A673 (cell line): ENCODE results near the gene P2RX6. TPM values are rescaled to one million over a fixed set of nuclear protein-coding genes. Genes with fewer than 3 reads are reported as not detected.

Experiments
- BruUV-seq: library from RNA; stranded (reverse); fragments of 400-500 nt; replicated peaks from 2 replicates; lab custom pipeline; 2021; lab: Mats Ljungman, UMichigan
- CTCF ChIA-PET: fragments of 300-600 bp; sonication (Branson Sonifier 250); formaldehyde crosslinking; loops from one replicate; lab custom pipeline; 2022; ENCODE audit warnings: antibody characterized with exemption; lab: Charles Lee
- POLR2A ChIA-PET: fragments of 300-600 bp; sonication (Branson Sonifier 250); formaldehyde crosslinking; loops from one replicate; lab custom pipeline; 2022; ENCODE audit warnings: antibody characterized with exemption; ENCODE audit not compliant: low non-redundant PET; lab: Charles Lee
- DNase-seq: peaks from one replicate; pipeline ENCODE4 v3.0.0-alpha.2; 2015; ENCODE audit warnings: low spot score
- H3K27ac ChIP-seq: fragments of 200-600 bp; sonication (generic); 2 replicates; pipeline ENCODE4 v1.5.1; 2016; ENCODE audit warnings: mixed run types, low read depth, mild to moderate bottlenecking, mixed read lengths, antibody characterized with exemption, low read length; ENCODE audit not compliant: poor library complexity, severe bottlenecking
- H3K27me3 ChIP-seq: fragments of 200-600 bp; sonication (generic); replicated peaks from 2 replicates; pipeline ENCODE4 v1.6.1; 2017; ENCODE audit warnings: mixed run types, low read depth, mild to moderate bottlenecking, mixed read lengths, antibody characterized with exemption, low read length; ENCODE audit not compliant: insufficient read depth, poor library complexity
- H3K36me3 ChIP-seq: fragments of 200-600 bp; sonication (generic); 2 replicates; pipeline ENCODE4 v1.6.1; 2016; ENCODE audit warnings: mixed run types, mild to moderate bottlenecking, mixed read lengths, antibody characterized with exemption, low read length; ENCODE audit not compliant: insufficient read depth, poor library complexity, severe bottlenecking
- H3K4me1 ChIP-seq: fragments of 200-600 bp; sonication (generic); 2 replicates; pipeline ENCODE4 v1.6.1; 2017; ENCODE audit warnings: mixed run types, mild to moderate bottlenecking, mixed read lengths, antibody characterized with exemption, low read length; ENCODE audit not compliant: insufficient read depth, poor library complexity, severe bottlenecking
- H3K4me3 ChIP-seq: fragments of 200-600 bp; sonication (generic); 2 replicates; pipeline ENCODE4 v1.5.1; 2016; ENCODE audit warnings: low read depth, mixed run types, mild to moderate bottlenecking, mixed read lengths, low read length; ENCODE audit not compliant: poor library complexity, severe bottlenecking
- H3K9me3 ChIP-seq: fragments of 200-600 bp; sonication (generic); 2 replicates; pipeline ENCODE4 v1.6.1; 2016; ENCODE audit warnings: mixed run types, low read depth, mild to moderate bottlenecking, mixed read lengths, antibody characterized with exemption, low read length; ENCODE audit not compliant: poor library complexity, severe bottlenecking
- EZH2 ChIP-seq: fragments of 200-600 bp; sonication (generic); IDR thresholded peaks from 2 replicates; pipeline ENCODE4 v1.6.1; 2017; ENCODE audit warnings: borderline replicate concordance, low read depth, mild to moderate bottlenecking, mixed read lengths, antibody characterized with exemption, low read length; ENCODE audit not compliant: poor library complexity, severe bottlenecking
- intact Hi-C: fragments of 100-400 bp; cut with micrococcal nuclease; formaldehyde crosslinking; loops from one replicate; pipeline ENCODE4 v1.10.0; 2022; ENCODE audit not compliant: unreplicated experiment
- total RNA-seq: library from RNA; stranded (reverse); gene quantifications from 2 replicates; pipeline ENCODE4 v1.2.3, GENCODE V29; 2021
- TF ChIP-seq, protein P1 (sequence below): fragments of 300-800, 200-600 bp; sonication (generic); conservative IDR thresholded peaks from 2 replicates; pipeline ENCODE4 v1.5.1; 2017; ENCODE audit warnings: low read depth, mild to moderate bottlenecking, antibody characterized with exemption, low read length, moderate library complexity, mixed read lengths

P2RX6 gene
- total RNA-seq, 1 experiment from 2014 or later, result 0.43 TPM

DNA sequence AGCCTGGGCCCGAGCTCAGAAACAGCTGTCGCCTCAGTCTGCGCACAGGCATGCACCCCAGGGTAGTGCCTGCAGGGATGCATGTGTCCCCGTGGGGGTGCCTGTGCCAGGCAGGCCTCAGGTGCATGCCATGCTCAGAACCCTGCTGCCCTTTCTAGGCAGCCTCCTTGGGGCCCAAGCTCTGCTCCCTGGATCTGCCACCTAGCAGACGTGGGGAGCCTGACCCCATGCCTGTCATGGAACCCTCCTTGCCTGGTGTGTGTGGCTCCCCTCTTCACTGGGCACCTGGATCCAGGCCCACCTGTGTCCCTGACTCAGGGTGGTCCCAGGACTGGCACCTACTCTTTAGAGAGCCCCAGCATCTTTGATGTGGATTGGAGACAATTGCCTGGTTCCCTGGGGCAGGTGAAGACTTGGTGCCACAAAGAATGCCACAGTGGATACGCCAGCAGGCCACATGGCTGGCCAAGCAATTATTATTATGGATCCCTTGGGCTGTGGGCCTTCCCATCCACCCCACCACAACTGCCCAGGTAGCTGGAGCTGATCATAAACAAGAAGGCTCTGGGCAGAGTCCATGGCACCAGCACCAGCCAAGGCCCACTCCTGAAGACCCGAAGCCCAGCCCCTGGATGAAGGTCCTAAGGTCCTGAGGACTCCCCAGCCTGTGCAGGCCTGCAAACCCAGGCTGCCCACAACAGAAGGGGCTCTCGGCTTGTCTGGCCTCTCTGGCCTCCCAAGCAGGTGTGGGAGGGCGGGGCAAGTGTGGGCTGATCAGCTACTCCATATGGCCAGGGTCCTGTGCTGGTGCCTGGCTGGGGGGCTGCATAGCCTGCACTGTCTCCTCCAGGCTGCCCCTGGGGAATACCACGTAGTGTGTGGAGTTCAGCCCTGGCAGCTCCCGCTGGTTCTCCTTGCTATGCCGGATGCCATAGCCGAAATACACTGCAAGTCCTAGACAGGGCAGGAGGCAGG is 13.6 kb downstream of the P2RX6 start:
- no peak for DNase-seq
- intact Hi-C loops, result no loop called here
- POLR2A ChIA-PET, result no interaction called here
- Histone ChIP-seq H3K27ac (no peak overlapping the region), H3K36me3 (no peaks in the 10 kb centered on the region), H3K4me1 (no peaks in the 10 kb centered on the region), H3K4me3 (no peak overlapping the region), H3K9me3 (no peaks in the 10 kb centered on the region), H3K27me3 (peaks cover 18% of the 10 kb centered on the region)
- TF ChIP-seq, protein P1, sequence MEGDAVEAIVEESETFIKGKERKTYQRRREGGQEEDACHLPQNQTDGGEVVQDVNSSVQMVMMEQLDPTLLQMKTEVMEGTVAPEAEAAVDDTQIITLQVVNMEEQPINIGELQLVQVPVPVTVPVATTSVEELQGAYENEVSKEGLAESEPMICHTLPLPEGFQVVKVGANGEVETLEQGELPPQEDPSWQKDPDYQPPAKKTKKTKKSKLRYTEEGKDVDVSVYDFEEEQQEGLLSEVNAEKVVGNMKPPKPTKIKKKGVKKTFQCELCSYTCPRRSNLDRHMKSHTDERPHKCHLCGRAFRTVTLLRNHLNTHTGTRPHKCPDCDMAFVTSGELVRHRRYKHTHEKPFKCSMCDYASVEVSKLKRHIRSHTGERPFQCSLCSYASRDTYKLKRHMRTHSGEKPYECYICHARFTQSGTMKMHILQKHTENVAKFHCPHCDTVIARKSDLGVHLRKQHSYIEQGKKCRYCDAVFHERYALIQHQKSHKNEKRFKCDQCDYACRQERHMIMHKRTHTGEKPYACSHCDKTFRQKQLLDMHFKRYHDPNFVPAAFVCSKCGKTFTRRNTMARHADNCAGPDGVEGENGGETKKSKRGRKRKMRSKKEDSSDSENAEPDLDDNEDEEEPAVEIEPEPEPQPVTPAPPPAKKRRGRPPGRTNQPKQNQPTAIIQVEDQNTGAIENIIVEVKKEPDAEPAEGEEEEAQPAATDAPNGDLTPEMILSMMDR, result no peak
- no peak for TF ChIP-seq EZH2
- BruUV-seq, result no TSS peak
- CTCF ChIA-PET, result no interaction called here

DNA sequence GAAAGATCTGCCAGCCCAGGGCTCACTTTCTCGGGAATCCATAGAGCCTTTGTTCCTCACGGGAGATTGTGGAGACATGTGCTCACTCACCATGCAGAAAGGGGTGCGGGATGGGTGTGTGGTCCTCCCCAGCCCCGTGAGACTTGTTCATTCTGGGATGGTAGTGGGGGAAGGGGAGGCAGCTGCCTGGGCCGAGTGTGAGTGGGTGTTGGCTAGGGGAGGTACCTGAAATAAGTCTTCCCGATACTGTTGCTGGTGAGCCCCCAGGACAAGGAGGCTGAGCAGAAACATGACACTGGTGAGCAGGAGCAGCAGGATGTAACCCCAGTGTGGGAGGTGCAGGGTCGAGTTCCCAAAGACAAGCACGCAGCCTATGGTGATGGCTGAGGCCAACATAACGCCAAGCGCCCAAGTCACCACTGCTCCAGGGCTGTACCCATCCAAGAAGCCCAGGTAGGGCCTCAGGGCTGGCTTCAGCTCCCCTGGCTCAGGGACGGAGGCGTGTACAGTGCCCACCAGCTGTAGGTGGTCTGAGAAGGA is 14.6 kb downstream of the P2RX6 start:
- no TSS peak for BruUV-seq
- Histone ChIP-seq H3K4me1 (no peaks in the 10 kb centered on the region), H3K27me3 (peaks cover 18% of the 10 kb centered on the region), H3K27ac (no peak overlapping the region), H3K4me3 (no peak overlapping the region), H3K36me3 (no peaks in the 10 kb centered on the region), H3K9me3 (no peaks in the 10 kb centered on the region)
- no peak for DNase-seq
- ChIA-PET CTCF (no interaction called here), POLR2A (no interaction called here)
- TF ChIP-seq, protein P1, result no peak
- intact Hi-C loops, result loop anchor here (5.0 kb wide), 1 partner anchor 43 kb away; no protein-coding TSS in a partner anchor

DNA sequence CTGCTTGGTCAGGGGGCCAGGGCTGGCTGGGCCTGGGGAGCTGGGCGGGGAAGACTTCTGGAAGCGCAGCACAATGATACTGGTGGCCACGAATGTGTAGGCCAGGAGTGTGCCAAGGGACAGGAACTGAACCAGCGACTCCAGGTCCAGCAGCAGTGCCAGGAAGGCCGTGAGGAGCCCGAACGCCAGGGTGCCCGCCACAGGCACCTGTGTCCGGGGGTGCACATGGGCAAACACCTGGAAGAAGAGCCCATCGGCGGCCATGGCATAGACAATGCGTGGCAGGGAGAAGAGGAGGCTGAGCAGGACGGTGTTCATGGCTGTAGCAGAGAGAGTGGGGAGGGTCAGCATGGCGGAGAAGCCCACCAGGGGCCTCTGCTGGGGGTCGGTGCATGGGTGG is 15.1 kb downstream of the P2RX6 start:
- no peaks in the 10 kb centered on the region for H3K36me3 ChIP-seq
- H3K4me1 ChIP-seq, result no peaks in the 10 kb centered on the region
- H3K9me3 ChIP-seq, result no peaks in the 10 kb centered on the region
- TF ChIP-seq, protein P1, result no peak
- no peak for TF ChIP-seq EZH2
- H3K27ac ChIP-seq, result no peak overlapping the region
- no peak for DNase-seq
- H3K27me3 ChIP-seq, result peaks cover 18% of the 10 kb centered on the region
- H3K4me3 ChIP-seq, result no peak overlapping the region
- intact Hi-C loops, result loop anchor here (5.0 kb wide), 1 partner anchor 42 kb away; no protein-coding TSS in a partner anchor
- ChIA-PET CTCF (no interaction called here), POLR2A (no interaction called here)
- no TSS peak for BruUV-seq
